ENCODE results near the gene CNTLN. TPM values are rescaled to one million over a fixed set of nuclear protein-coding genes. Genes with fewer than 3 reads are reported as not detected.
A peak's percentile ranks its signal among the peaks of the same experiment; 100 is the strongest.

Gene CNTLN, protein sequence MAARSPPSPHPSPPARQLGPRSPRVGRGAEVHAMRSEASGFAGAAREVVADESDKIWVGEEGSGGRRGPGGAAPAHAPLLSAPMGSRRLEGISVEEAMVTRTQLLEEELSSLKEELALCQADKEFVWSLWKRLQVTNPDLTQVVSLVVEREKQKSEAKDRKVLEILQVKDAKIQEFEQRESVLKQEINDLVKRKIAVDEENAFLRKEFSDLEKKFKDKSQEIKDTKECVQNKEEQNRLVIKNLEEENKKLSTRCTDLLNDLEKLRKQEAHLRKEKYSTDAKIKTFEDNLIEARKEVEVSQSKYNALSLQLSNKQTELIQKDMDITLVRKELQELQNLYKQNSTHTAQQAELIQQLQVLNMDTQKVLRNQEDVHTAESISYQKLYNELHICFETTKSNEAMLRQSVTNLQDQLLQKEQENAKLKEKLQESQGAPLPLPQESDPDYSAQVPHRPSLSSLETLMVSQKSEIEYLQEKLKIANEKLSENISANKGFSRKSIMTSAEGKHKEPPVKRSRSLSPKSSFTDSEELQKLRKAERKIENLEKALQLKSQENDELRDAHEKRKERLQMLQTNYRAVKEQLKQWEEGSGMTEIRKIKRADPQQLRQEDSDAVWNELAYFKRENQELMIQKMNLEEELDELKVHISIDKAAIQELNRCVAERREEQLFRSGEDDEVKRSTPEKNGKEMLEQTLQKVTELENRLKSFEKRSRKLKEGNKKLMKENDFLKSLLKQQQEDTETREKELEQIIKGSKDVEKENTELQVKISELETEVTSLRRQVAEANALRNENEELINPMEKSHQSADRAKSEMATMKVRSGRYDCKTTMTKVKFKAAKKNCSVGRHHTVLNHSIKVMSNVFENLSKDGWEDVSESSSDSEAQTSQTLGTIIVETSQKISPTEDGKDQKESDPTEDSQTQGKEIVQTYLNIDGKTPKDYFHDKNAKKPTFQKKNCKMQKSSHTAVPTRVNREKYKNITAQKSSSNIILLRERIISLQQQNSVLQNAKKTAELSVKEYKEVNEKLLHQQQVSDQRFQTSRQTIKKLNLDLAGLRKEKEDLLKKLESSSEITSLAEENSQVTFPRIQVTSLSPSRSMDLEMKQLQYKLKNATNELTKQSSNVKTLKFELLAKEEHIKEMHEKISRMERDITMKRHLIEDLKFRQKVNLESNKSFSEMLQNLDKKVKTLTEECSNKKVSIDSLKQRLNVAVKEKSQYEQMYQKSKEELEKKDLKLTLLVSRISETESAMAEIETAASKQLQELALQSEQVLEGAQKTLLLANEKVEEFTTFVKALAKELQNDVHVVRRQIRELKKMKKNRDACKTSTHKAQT (N-terminal part only)
- total RNA-seq: 7.3 and 9.2 TPM in 2 replicates
- polyA plus RNA-seq: 3.6 and 5.0 TPM in 2 replicates

DNA sequence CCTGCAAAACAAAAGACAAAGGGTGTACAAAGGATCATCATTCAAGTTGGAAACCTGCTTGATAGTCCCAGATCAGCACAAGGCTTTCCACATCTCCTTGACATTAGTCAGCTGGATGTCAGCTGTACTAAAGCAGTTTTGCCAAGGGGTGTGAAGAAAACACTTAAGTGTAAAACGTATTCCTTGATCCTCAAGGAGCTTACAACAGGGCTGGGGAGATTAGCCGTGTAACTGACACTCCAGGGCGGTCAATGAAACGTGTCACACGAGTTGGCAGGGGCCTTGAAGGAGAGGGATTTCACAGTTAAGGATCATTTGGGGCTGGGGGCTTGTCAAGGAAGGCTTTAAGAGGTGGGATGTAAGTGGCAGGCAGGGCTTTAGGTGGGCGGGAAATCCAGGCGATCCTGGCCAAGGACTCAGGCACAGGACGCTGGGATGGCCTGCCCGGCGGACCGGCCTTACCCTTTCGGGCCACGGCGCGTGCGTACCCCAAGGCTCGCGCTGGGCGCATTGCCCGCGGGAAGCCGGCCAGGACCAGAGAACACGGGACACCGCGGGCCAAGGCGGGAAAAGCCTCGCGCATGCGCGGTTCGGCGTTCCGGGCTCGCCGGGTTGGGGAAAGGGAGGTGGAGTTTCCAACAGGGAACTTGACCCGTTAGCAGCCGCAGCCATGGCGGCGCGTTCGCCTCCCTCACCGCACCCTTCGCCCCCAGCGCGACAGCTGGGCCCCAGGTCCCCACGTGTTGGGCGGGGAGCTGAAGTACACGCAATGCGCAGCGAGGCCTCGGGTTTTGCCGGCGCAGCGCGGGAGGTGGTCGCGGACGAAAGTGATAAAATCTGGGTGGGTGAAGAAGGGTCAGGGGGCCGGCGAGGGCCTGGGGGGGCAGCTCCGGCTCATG, at the start of gene CNTLN:
CNTLN (plus strand) TSS at position 645 of the 899 bp plus-strand sequence; CDS start at position 671, 26 bp downstream.
- TF ChIP-seq, protein P1, sequence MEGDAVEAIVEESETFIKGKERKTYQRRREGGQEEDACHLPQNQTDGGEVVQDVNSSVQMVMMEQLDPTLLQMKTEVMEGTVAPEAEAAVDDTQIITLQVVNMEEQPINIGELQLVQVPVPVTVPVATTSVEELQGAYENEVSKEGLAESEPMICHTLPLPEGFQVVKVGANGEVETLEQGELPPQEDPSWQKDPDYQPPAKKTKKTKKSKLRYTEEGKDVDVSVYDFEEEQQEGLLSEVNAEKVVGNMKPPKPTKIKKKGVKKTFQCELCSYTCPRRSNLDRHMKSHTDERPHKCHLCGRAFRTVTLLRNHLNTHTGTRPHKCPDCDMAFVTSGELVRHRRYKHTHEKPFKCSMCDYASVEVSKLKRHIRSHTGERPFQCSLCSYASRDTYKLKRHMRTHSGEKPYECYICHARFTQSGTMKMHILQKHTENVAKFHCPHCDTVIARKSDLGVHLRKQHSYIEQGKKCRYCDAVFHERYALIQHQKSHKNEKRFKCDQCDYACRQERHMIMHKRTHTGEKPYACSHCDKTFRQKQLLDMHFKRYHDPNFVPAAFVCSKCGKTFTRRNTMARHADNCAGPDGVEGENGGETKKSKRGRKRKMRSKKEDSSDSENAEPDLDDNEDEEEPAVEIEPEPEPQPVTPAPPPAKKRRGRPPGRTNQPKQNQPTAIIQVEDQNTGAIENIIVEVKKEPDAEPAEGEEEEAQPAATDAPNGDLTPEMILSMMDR (IDR thresholded peaks at IDR 0.05; ENCODE audit: poor library complexity): no peak
- TF ChIP-seq EZH2phosphoT487 (IDR thresholded peaks at IDR 0.05; ENCODE audit: low read depth, severe bottlenecking, unreplicated experiment) (no peak), EZH2 (IDR thresholded peaks at IDR 0.05; ENCODE audit: borderline replicate concordance) (no peak)
- WGBS (ENCODE audit: low lambda C conversion rate, missing lambda C conversion rate): 11% methylated on average over 18 of the region's 61 CpGs
- Histone ChIP-seq H3K9me3 (ENCODE audit: low read depth) (no peaks in the 10 kb centered on the region), H3K27ac (peak within 1 kb of the TSS; percentile 77), H3K27me3 (no peaks in the 10 kb centered on the region), H3K9me2 (replicated peaks; ENCODE audit: insufficient read depth) (no peaks in the 10 kb centered on the region), H3K4me3 (peak within 1 kb of the TSS; percentile 77), H4K20me1 (ENCODE audit: insufficient read depth, poor library complexity, severe bottlenecking) (no peaks in the 10 kb centered on the region), H3K36me3 (replicated peaks; ENCODE audit: insufficient read depth, low read depth) (no peaks in the 10 kb centered on the region), H2AFZ (peak within 1 kb of the TSS; percentile 88), H3K4me2 (peak within 1 kb of the TSS; percentile 86), H3K79me2 (peaks cover 28% of the 10 kb centered on the region), H3K4me1 (ENCODE audit: insufficient read depth) (peaks cover 5% of the 10 kb centered on the region)
- DNase-seq (ENCODE audit: low spot score): peak; percentile 93

DNA sequence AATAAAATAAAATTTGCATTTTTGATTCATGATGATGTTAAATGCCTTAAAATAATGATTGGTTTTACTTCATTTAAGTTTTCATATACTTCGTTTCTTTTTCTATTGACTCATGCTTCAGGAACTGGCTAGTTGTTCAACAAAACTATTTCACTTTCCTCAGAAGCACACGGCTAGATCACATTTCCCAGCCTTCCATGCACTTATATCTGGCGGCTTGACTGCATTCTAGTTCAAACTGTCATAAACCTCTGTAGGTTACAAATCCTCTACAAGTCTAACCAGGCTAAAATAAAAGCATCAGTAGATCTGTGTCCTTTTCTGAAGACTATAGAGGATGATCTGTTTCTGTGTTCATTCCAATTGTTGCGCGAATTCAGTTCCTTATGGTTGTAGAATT, 46.3 kb upstream of the CNTLN start:
- Histone ChIP-seq H2AFZ (no peak overlapping the region), H3K27me3 (no peaks in the 10 kb centered on the region), H3K4me2 (no peak overlapping the region), H3K9me3 (ENCODE audit: low read depth) (no peaks in the 10 kb centered on the region), H3K4me3 (no peak overlapping the region), H4K20me1 (ENCODE audit: insufficient read depth, poor library complexity, severe bottlenecking) (no peaks in the 10 kb centered on the region), H3K79me2 (no peaks in the 10 kb centered on the region), H3K4me1 (ENCODE audit: insufficient read depth) (no peaks in the 10 kb centered on the region), H3K36me3 (replicated peaks; ENCODE audit: insufficient read depth, low read depth) (no peaks in the 10 kb centered on the region), H3K27ac (no peak overlapping the region), H3K9me2 (replicated peaks; ENCODE audit: insufficient read depth) (no peaks in the 10 kb centered on the region)
- TF ChIP-seq EZH2 (IDR thresholded peaks at IDR 0.05; ENCODE audit: borderline replicate concordance): no peak
- TF ChIP-seq, protein P1 (IDR thresholded peaks at IDR 0.05; ENCODE audit: poor library complexity): no peak
- no peak for TF ChIP-seq EZH2phosphoT487 (IDR thresholded peaks at IDR 0.05; ENCODE audit: low read depth, severe bottlenecking, unreplicated experiment)
- no peak for DNase-seq (ENCODE audit: low spot score)
- WGBS (ENCODE audit: low lambda C conversion rate, missing lambda C conversion rate): 93% methylated on average over 5 of the region's 5 CpGs

DNA sequence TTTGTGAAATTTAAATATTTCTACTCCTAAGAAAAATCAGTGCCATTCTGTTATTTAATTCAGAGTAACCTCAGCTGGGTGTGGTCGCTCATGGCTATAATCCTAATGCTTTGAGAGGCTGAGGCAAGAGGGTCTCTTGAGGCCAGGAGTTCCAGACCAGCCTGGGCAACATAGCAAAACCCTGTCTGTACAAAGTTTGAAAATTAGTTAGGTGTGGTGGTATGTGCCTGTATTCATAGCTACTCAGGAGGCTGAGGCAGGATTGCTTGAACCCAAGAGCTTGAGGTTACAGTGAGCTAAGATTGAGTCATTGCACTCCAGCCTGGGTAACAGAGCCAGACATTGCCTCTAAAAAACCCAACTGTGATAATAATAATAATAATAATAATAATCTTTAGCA, 44.8 kb upstream of the CNTLN start:
- 89% methylated on average over 1 of the region's 1 CpG for WGBS (ENCODE audit: low lambda C conversion rate, missing lambda C conversion rate)
- TF ChIP-seq EZH2phosphoT487 (IDR thresholded peaks at IDR 0.05; ENCODE audit: low read depth, severe bottlenecking, unreplicated experiment) (no peak), EZH2 (IDR thresholded peaks at IDR 0.05; ENCODE audit: borderline replicate concordance) (no peak)
- TF ChIP-seq, protein P1 (IDR thresholded peaks at IDR 0.05; ENCODE audit: poor library complexity): no peak

More for the DNA sequence above, 44.8 kb upstream of the CNTLN start:
- Histone ChIP-seq H3K4me2 (no peak overlapping the region), H3K9me2 (replicated peaks; ENCODE audit: insufficient read depth) (no peaks in the 10 kb centered on the region), H3K4me1 (ENCODE audit: insufficient read depth) (no peaks in the 10 kb centered on the region), H3K79me2 (no peaks in the 10 kb centered on the region), H3K27ac (no peak overlapping the region), H3K9me3 (ENCODE audit: low read depth) (no peaks in the 10 kb centered on the region), H4K20me1 (ENCODE audit: insufficient read depth, poor library complexity, severe bottlenecking) (no peaks in the 10 kb centered on the region), H2AFZ (no peak overlapping the region), H3K36me3 (replicated peaks; ENCODE audit: insufficient read depth, low read depth) (no peaks in the 10 kb centered on the region), H3K4me3 (no peak overlapping the region), H3K27me3 (no peaks in the 10 kb centered on the region)
- no peak for DNase-seq (ENCODE audit: low spot score)

Data from hepatocyte (in vitro differentiated cells).